Transverse colon (tissue), 4 donors: ENCODE results near the gene GGT5. TPM values are rescaled to one million over a fixed set of nuclear protein-coding genes. Genes with fewer than 3 reads are reported as not detected.
"Not testable (repeated sequence)": the region's sequence is repeated elsewhere in the genome, so short reads cannot be mapped to it uniquely, and the experiment has no call there.

Experiments used
- DNase-seq: peaks from one replicate; pipeline ENCODE4 v3.0.0-alpha.2; 2019
- H3K27ac ChIP-seq, 4 donors: fragments of 200-600 bp; sonication (generic); 2 replicates each; pipeline ENCODE4 v1.5.1; 2016 to 2018; ENCODE audit warnings: inconsistent platforms in 4 of 4
- H3K27me3 ChIP-seq: fragments of 200-600 bp; sonication (generic); 2 replicates; pipeline ENCODE4 v1.5.1; 2017; ENCODE audit warnings: inconsistent platforms
- H3K36me3 ChIP-seq, 4 donors: fragments of 200-600 bp; sonication (generic); 2 replicates each; pipeline ENCODE4 v1.5.1; 2017 to 2019; ENCODE audit warnings: inconsistent platforms in 4 of 4
- H3K4me1 ChIP-seq, 4 donors: fragments of 200-600 bp; sonication (generic); 2 replicates each; pipeline ENCODE4 v1.5.1; 2017 to 2020; ENCODE audit warnings: inconsistent platforms in 4 of 4
- H3K4me3 ChIP-seq, 4 donors: fragments of 200-600 bp; sonication (generic); 1 replicate in 1 of 4; 2 replicates in 3 of 4; pipeline versions ENCODE4 v1.5.1 to v1.6.1; 2017 to 2019; ENCODE audit warnings: inconsistent platforms in 4 of 4
- H3K9me3 ChIP-seq, 2 donors: fragments of 200-600 bp; sonication (generic); 2 replicates each; pipeline ENCODE4 v1.5.1; 2017 to 2019; ENCODE audit warnings: inconsistent platforms in 2 of 2
- EP300 ChIP-seq: sonication (generic); formaldehyde crosslinking; IDR thresholded peaks from one replicate; pipeline ENCODE4 v1.6.1; 2017; ENCODE audit warnings: antibody characterized with exemption, low read depth
- POLR2A ChIP-seq: fragments of 450-650 bp; IDR thresholded peaks from one replicate; pipeline ENCODE4 v1.6.1; 2016; ENCODE audit warnings: antibody characterized with exemption, mild to moderate bottlenecking, moderate library complexity
- POLR2AphosphoS5 ChIP-seq, 3 donors: sonication (generic); formaldehyde crosslinking; IDR thresholded peaks; one replicate each; pipeline ENCODE4 v1.6.1; 2016; ENCODE audit warnings: antibody characterized with exemption in 3 of 3
- WGBS, 2 donors: methylation state at CpG; one replicate each; pipeline ENCODE4 v1.1.5; 2018; ENCODE audit warnings: low coverage in 1 of 2; 5-methylcytosine and 5-hydroxymethylcytosine counted together
- in situ Hi-C, 4 donors: fragments of 200-750 bp; cut with MboI; loops; one replicate each; pipeline versions ENCODE4 v1.15.0 to v1.15.1; 2017; ENCODE audit warnings: low sequenced_read_pairs in 3 of 4, low pct_ligation_motif_present in 1 of 4, low pct_unique_long_range_greater_than_20kb in 1 of 4
- intact Hi-C: fragments of 100-400 bp; cut with DNase I; formaldehyde crosslinking; loops from one replicate; pipeline ENCODE4 v1.15.1; 2023; ENCODE audit warnings: low total_unique reads
- total RNA-seq, 4 donors: library from RNA; depleted of rRNA; stranded (reverse); fragments of >200 nt; gene quantifications; one replicate each; pipeline ENCODE4 v1.1.0, GENCODE V29; 2016
- TF ChIP-seq, protein P1 (sequence below), 5 experiments: fragments of 200-600 bp in 3 of 5; fragments of 450-650 bp in 2 of 5; sonication (generic) in 3 of 5; IDR thresholded peaks; 1 replicate in 2 of 5; 2 replicates in 3 of 5; pipeline ENCODE4 v1.5.1; 2016 to 2017; ENCODE audit warnings: antibody characterized with exemption in 5 of 5, inconsistent platforms in 3 of 5, mild to moderate bottlenecking in 2 of 5, moderate library complexity in 1 of 5

The GGT5 gene
- total RNA-seq, 4 donors from 2014 or later = 4.1 to 15.4 (median 9.1) TPM

DNA sequence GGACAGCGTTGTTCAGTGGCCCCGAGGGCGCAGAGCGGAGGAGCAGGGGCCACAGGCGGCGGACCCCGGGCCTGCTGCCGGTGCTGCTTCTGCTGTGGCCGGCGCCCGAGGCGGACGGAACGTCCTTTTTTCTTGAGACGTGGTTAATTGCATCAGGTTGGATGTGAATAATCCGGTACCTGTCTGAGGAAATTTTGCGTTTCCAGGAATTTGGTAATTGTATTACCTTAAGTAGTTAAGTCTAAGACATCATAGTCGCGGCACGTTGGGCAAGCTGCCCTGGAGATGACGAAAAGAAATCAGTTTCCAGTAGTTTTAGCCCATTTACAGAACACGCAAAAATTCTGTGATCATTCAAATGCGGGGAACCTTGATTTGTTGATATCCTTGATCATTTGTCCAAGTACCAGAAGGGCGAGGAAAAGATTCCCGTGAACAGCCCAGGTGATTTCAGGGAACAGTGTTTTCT lies 26.5 kb upstream of the GGT5 start:
- H3K4me1 ChIP-seq = peaks cover 9 to 50% (median 38%) of the 10 kb centered on the region in 4 donors
- H3K4me3 ChIP-seq = peak overlapping the region; percentile 39 to 95 (median 87)
- WGBS, 2 donors = 1 to 2% methylated on average over 9 to 24 of the region's 25 CpGs
- peak overlapping the region; percentile 97 to 98 (median 97) for H3K27ac ChIP-seq
- no peak for DNase-seq
- TF ChIP-seq EP300 = no peak
- no peak for TF ChIP-seq POLR2AphosphoS5 (IDR thresholded peaks at IDR 0.05)
- TF ChIP-seq, protein P1, sequence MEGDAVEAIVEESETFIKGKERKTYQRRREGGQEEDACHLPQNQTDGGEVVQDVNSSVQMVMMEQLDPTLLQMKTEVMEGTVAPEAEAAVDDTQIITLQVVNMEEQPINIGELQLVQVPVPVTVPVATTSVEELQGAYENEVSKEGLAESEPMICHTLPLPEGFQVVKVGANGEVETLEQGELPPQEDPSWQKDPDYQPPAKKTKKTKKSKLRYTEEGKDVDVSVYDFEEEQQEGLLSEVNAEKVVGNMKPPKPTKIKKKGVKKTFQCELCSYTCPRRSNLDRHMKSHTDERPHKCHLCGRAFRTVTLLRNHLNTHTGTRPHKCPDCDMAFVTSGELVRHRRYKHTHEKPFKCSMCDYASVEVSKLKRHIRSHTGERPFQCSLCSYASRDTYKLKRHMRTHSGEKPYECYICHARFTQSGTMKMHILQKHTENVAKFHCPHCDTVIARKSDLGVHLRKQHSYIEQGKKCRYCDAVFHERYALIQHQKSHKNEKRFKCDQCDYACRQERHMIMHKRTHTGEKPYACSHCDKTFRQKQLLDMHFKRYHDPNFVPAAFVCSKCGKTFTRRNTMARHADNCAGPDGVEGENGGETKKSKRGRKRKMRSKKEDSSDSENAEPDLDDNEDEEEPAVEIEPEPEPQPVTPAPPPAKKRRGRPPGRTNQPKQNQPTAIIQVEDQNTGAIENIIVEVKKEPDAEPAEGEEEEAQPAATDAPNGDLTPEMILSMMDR (IDR thresholded peaks at IDR 0.05) = no peak
- no peak for TF ChIP-seq POLR2A
- no peaks in the 10 kb centered on the region for H3K9me3 ChIP-seq
- no peaks in the 10 kb centered on the region for H3K27me3 ChIP-seq
- in situ Hi-C loops = no loop called here
- intact Hi-C loops = no loop called here
- no peaks in the 10 kb centered on the region for H3K36me3 ChIP-seq

DNA sequence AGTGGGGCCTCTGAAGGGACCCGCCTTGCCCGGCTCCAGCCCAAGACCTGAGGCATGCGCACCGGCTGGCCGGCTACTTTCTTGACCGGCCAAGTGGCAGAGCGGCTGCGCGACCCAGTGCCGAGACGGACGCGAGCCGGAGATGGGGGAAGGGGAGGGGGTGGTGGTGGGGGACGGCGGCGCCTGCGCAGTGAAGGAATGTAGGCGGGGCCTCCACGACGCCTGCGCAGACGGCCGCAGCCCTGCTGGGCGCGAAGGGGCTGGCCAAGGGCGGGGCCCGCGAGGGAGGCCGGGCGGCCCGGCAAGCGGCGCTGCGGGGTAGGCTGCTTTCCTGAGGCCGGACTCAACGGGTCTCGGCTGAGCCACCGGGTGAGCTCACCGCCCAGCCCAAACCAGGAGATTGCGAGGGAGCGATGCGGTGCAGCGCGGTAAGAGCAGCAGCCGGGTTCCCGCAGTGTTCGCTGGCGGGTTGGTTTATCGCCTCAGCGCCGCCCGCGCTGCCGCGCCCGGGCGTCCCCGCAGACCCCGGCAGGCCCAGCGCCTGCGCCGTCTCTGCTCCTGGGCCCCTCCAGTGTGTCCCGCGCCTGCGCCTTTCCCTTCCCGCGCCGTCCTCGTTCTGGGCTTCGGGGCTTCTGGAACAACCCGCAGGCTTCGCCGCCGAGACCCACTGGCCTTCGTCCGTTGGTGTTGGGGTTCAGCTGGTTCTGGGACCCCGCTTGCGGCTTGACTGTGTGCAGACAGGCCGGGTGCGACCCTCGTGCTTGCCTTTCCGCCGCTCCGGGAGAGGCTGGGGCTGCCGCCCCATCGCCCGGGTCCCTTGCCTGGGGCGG lies 25.9 kb upstream of the GGT5 start, which contains the start of gene SPECC1L:
TSS of gene SPECC1L (plus strand) at position 276 of the 830 bp plus-strand sequence. CDS start 31,401 bp downstream, outside the sequence.
- Histone ChIP-seq H3K36me3 (no peaks in the 10 kb centered on the region), H3K4me1 (peaks cover 9 to 44% (median 35%) of the 10 kb centered on the region in 4 donors), H3K27me3 (no peaks in the 10 kb centered on the region), H3K9me3 (no peaks in the 10 kb centered on the region), H3K4me3 (peak within 1 kb of the TSS; percentile 39 to 95 (median 87)), H3K27ac (peak within 1 kb of the TSS; percentile 97 to 98 (median 97))
- 0% methylated on average over 58 of the region's 89 CpGs; no CpG with 5 or more reads in 1 of the 2 donors for WGBS, 2 donors
- peak; percentile 94 for DNase-seq
- in situ Hi-C loops (no loop called here), intact Hi-C loops (no loop called here)
- TF ChIP-seq POLR2AphosphoS5 (IDR thresholded peaks at IDR 0.05) (peak; percentile 97), EP300 (no peak), POLR2A (peak; percentile 92)
- TF ChIP-seq, protein P1 (IDR thresholded peaks at IDR 0.05) = peak in 2 of 5 experiments; percentile 33 to 39

DNA sequence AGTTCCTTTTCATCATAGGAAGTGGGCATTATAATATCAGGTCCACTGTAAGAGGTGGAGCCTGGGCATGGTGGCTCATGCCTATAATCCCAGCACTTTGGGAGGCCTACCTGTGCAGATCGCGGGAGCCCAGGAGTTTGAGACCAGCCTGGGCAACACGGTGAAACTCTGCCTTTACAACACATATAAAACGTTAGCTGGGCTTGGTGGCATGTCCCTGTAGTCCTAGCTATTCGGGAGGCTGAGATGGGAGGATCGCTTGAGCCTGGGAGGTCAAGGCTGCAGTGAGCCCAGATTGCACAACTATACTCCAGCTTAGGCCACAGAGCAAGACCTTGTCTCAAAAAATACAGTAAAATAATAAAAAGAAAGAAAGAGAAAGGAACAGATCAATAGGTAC lies 21.6 kb upstream of the GGT5 start:
- H3K4me3 ChIP-seq, H3K27ac ChIP-seq, intact Hi-C loops, H3K9me3 ChIP-seq, H3K27me3 ChIP-seq, DNase-seq, H3K4me1 ChIP-seq, in situ Hi-C loops, H3K36me3 ChIP-seq: not testable (repeated sequence)
- 91% methylated on average over 6 of the region's 6 CpGs; no CpG with 5 or more reads in 1 of the 2 donors for WGBS, 2 donors

DNA sequence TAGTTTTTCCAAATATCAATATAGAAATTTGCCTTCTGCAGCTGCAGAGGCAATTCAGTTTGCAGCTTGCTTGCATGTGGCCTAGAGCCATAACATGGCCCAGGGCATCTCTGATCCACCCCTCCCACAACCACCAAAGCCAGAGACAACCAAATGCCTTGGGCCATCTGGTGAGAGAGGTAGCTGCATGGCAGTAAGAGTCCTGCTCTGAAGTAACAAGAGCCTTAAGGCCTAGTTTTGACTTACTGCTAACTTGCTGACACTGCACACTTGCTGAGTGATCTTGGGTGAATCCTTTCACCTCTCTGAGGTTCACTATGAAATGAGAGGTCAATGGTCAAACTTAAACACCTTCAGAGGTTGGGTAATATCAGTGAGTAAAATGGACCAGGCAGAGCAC lies 20.9 kb upstream of the GGT5 start:
- peaks cover 0 to 6% (median 0%) of the 10 kb centered on the region in 4 donors for H3K4me1 ChIP-seq
- H3K27ac ChIP-seq = no peak overlapping the region
- no peak for DNase-seq
- no peak overlapping the region for H3K4me3 ChIP-seq
- H3K36me3 ChIP-seq = no peaks in the 10 kb centered on the region
- in situ Hi-C loops (no loop called here), intact Hi-C loops (no loop called here)
- no peaks in the 10 kb centered on the region for H3K9me3 ChIP-seq
- no peaks in the 10 kb centered on the region for H3K27me3 ChIP-seq
- TF ChIP-seq, protein P1 (IDR thresholded peaks at IDR 0.05) = no peak
- TF ChIP-seq POLR2A (no peak), EP300 (no peak)

DNA sequence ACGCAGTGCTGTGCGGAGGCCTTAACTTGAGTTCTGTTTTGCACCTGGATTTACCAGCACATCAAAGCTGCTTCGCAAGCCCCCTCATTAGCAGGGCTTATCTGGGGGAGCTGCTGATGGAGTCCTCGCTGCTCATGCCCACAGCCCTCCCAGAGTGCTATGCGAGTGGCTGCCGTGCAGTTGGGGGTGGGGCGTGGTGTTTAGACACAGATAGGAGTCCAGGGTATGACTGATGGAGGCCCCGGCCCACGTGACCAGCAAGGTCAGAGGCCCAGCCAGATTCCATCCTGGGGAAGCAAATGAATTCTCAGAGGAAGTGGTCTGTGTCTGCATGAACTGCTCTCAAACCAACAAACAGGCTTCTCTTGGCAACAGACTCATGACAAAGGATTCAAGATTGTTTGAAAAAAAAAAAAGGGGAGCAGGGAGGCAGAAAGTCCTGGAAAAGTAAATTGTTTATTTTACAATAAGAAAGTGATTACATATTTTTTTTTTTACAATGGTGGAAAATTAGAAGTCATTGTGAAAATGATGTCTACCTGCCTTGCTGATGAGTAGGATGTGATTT lies 19.5 kb upstream of the GGT5 start:
- H3K27ac ChIP-seq, in situ Hi-C loops, H3K27me3 ChIP-seq, H3K4me3 ChIP-seq, H3K9me3 ChIP-seq, DNase-seq, H3K36me3 ChIP-seq, H3K4me1 ChIP-seq, intact Hi-C loops: not testable (repeated sequence)
- 89% methylated on average over 2 of the region's 9 CpGs; no CpG with 5 or more reads in 1 of the 2 donors for WGBS, 2 donors

DNA sequence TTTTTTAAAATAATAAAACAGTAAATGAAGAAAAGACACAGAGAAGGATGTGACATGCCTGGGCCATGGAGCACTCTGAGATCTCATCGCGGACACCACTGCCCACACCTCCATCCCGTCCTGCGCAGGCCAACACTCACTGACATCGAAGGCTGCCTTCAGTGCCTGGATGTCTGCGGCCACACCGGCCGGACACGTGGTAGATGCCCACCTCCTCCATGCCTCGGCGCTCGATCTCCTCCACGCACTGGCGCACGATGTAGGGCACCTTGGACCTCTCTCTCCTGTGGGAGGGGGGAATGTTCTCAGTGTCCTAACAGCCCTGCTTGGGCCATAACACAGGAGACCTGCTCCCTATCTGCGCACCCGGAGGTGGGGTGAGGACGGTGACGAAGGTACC lies 18.6 kb upstream of the GGT5 start:
- H3K36me3 ChIP-seq, intact Hi-C loops, H3K9me3 ChIP-seq, H3K4me3 ChIP-seq, H3K27me3 ChIP-seq, H3K4me1 ChIP-seq, DNase-seq, in situ Hi-C loops, H3K27ac ChIP-seq: not testable (repeated sequence)
- 97% methylated on average over 12 of the region's 19 CpGs; no CpG with 5 or more reads in 1 of the 2 donors for WGBS, 2 donors

DNA sequence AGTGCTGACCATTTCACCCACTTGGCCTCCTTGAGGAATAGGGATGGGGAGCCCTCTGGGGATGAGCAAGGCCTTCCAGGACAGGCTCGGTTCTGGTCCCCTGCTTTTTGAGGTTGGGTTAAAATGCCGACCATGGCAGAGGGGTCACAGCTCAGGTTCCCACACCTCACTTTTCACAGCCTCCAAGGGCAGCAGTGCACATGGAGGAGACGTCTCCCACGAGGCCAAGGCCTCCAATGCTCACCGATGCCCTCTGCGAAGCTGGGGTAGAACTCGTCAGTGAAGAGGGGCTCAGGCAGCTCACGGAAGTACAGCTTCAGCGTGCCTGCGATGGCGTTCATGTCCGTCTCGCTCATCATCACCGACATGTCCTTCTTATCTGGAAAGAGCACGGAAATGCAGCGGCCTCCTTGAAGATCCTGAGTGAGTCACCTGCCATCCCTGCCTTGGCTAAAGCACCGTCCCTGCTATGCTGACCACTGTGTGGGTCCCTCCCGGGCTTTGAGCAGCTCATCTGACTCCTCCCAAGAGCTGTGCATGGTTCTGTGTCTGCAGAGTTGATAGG lies 17.4 kb upstream of the GGT5 start:
- intact Hi-C loops, H3K27me3 ChIP-seq, H3K4me1 ChIP-seq, H3K4me3 ChIP-seq, DNase-seq, H3K27ac ChIP-seq, in situ Hi-C loops, H3K36me3 ChIP-seq, H3K9me3 ChIP-seq: not testable (repeated sequence)
- 89% methylated on average over 18 of the region's 18 CpGs; no CpG with 5 or more reads in 1 of the 2 donors for WGBS, 2 donors
